Calu3 (cell line): ENCODE results near the gene HSPA12B. TPM values are rescaled to one million over a fixed set of nuclear protein-coding genes. Genes with fewer than 3 reads are reported as not detected.

Experiments used
- BruUV-seq: library from RNA; stranded (reverse); fragments of 400-500 nt; replicated peaks from 2 replicates; lab custom pipeline; 2021; lab: Mats Ljungman, UMichigan
- CTCF ChIA-PET: fragments of 300-600 bp; sonication (Branson Sonifier 250); formaldehyde crosslinking; loops from one replicate; lab custom pipeline; 2022; ENCODE audit warnings: antibody characterized with exemption; lab: Charles Lee
- DNase-seq: peaks from one replicate; pipeline ENCODE4 v3.0.0; 2022
- H3K27ac Mint-ChIP-seq: one replicate; pipeline ENCODE4 v1.8.0; 2022; ENCODE audit warnings: mixed read lengths; ENCODE audit not compliant: unreplicated experiment
- H3K27me3 Mint-ChIP-seq: one replicate; pipeline ENCODE4 v1.8.0; 2022; ENCODE audit warnings: mixed read lengths; ENCODE audit not compliant: unreplicated experiment
- H3K36me3 Mint-ChIP-seq: one replicate; pipeline ENCODE4 v1.8.0; 2022; ENCODE audit warnings: mild to moderate bottlenecking, moderate library complexity, mixed read lengths; ENCODE audit not compliant: insufficient read depth, unreplicated experiment
- H3K4me1 Mint-ChIP-seq: one replicate; pipeline ENCODE4 v1.8.0; 2022; ENCODE audit warnings: mild to moderate bottlenecking, low read depth, mixed read lengths; ENCODE audit not compliant: unreplicated experiment
- H3K4me3 Mint-ChIP-seq: one replicate; pipeline ENCODE4 v1.8.0; 2022; ENCODE audit warnings: mild to moderate bottlenecking, low read depth, moderate library complexity, mixed read lengths; ENCODE audit not compliant: unreplicated experiment
- H3K9me3 Mint-ChIP-seq: one replicate; pipeline ENCODE4 v1.8.0; 2022; ENCODE audit warnings: low read depth, mixed read lengths; ENCODE audit not compliant: unreplicated experiment
- intact Hi-C: fragments of 100-400 bp; cut with micrococcal nuclease; formaldehyde crosslinking; loops from one replicate; pipeline ENCODE4 v1.10.0; 2022; ENCODE audit not compliant: unreplicated experiment
- total RNA-seq: library from RNA; stranded (reverse); gene quantifications from 2 replicates; pipeline ENCODE4 v1.2.3, GENCODE V29; 2022
- TF ChIP-seq, protein P1 (sequence below): fragments of 200-600 bp; IDR thresholded peaks from one replicate; pipeline ENCODE4 v1.8.0; 2022; ENCODE audit warnings: antibody characterized with exemption; ENCODE audit not compliant: unreplicated experiment

The HSPA12B gene
- total RNA-seq, 1 experiment from 2014 or later, result not detected

DNA sequence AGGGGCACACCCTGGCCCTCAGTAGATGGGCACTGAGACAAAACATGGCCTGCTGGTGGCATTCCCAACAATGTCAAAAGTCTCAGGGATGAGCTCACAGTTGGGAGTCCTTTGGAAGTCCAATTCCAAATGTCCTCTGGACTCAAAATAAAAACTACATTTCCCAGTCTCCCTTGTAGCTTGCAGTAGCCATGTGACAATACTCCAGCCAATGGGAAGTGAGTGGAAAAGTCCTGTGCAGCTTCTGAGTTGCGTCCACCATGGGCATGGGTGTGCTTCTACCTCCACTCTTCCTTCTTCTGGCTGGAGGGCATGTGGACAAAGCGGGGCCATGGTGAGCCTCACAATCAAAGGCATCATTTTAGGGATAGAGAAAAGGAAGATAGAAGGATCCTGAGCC is 44.8 kb upstream of the HSPA12B start:
- CTCF ChIA-PET, result interaction anchor here (1.1 kb wide), 2 partner anchors 10 to 11 kb away, joined by 3 read pairs; no protein-coding TSS in a partner anchor
- TF ChIP-seq, protein P1, sequence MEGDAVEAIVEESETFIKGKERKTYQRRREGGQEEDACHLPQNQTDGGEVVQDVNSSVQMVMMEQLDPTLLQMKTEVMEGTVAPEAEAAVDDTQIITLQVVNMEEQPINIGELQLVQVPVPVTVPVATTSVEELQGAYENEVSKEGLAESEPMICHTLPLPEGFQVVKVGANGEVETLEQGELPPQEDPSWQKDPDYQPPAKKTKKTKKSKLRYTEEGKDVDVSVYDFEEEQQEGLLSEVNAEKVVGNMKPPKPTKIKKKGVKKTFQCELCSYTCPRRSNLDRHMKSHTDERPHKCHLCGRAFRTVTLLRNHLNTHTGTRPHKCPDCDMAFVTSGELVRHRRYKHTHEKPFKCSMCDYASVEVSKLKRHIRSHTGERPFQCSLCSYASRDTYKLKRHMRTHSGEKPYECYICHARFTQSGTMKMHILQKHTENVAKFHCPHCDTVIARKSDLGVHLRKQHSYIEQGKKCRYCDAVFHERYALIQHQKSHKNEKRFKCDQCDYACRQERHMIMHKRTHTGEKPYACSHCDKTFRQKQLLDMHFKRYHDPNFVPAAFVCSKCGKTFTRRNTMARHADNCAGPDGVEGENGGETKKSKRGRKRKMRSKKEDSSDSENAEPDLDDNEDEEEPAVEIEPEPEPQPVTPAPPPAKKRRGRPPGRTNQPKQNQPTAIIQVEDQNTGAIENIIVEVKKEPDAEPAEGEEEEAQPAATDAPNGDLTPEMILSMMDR, result no peak
- H3K27ac Mint-ChIP-seq, result no peak overlapping the region
- no peaks in the 10 kb centered on the region for H3K9me3 Mint-ChIP-seq
- DNase-seq, result no peak
- no TSS peak for BruUV-seq
- no peak overlapping the region for H3K4me3 Mint-ChIP-seq
- H3K4me1 Mint-ChIP-seq, result no peaks in the 10 kb centered on the region
- H3K36me3 Mint-ChIP-seq, result no peaks in the 10 kb centered on the region
- peaks cover 60% of the 10 kb centered on the region for H3K27me3 Mint-ChIP-seq
- intact Hi-C loops, result no loop called here

DNA sequence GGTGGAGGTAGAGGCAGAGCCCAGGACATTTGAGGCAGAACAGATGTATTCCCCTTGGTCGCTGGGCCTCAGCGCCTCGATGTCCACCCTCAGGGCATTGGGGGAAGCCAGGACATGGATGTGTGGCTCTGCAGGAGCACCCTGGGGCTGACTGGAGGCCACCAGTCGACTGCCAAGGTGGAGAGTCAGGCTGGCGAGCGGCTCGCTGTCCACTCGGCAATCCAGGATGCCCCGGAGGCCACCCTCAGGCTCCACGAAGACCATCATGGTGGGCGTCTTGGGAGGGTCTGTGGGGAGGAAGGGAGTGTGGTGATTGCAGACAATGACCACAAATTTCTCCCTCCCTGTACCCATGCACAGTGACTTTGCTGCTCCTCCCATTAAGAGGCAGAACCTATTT is 42.5 kb upstream of the HSPA12B start:
- H3K27me3 Mint-ChIP-seq, result peaks cover 49% of the 10 kb centered on the region
- no peaks in the 10 kb centered on the region for H3K4me1 Mint-ChIP-seq
- no peaks in the 10 kb centered on the region for H3K36me3 Mint-ChIP-seq
- H3K27ac Mint-ChIP-seq, result no peak overlapping the region
- CTCF ChIA-PET, result no interaction called here
- TF ChIP-seq, protein P1, result no peak
- DNase-seq, result no peak
- no TSS peak for BruUV-seq
- H3K9me3 Mint-ChIP-seq, result no peaks in the 10 kb centered on the region
- H3K4me3 Mint-ChIP-seq, result no peak overlapping the region
- intact Hi-C loops, result no loop called here

DNA sequence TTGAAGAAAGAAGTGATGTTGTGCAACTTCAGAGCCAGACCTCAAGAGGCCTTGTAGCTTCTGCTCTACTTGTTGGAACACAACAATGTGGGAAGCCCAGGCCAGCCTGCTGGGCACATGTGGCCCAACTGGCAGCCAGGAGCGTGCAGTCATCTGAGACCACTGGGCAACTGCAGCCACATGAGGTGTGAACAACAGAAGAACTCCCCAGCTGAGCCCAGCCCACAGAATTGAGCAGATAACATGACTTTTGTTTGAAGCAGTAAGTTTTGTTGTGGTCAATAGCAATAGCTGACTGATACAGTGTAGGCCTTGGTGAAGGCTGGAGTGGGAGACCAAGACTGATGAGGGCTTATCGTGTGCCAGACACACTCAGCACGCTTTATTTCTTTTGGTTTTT is 42.1 kb upstream of the HSPA12B start:
- H3K4me3 Mint-ChIP-seq, result no peak overlapping the region
- peaks cover 45% of the 10 kb centered on the region for H3K27me3 Mint-ChIP-seq
- no peaks in the 10 kb centered on the region for H3K36me3 Mint-ChIP-seq
- no peaks in the 10 kb centered on the region for H3K9me3 Mint-ChIP-seq
- no TSS peak for BruUV-seq
- H3K4me1 Mint-ChIP-seq, result no peaks in the 10 kb centered on the region
- TF ChIP-seq, protein P1, result no peak
- CTCF ChIA-PET, result no interaction called here
- H3K27ac Mint-ChIP-seq, result no peak overlapping the region
- DNase-seq, result no peak
- intact Hi-C loops, result no loop called here

DNA sequence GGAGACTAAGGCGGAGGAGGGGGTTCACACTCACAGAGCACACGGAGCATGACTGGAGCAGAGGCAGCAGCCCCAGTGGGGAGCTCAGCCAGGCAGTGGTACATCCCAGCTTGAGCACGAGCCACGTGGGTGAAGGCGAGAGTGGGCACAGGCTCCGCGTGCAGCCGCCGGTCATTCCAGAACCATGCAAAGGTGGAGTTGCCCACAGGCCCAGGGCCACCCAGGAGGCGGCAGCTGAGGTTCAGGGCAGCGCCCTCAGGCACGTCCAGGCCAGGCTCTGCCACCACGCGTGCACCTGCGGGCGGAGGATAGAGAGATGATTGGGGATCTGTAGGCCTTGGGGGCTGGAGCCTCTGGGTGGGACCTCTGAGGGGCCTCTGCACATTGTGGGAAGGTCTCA is 41.2 kb upstream of the HSPA12B start:
- peaks cover 36% of the 10 kb centered on the region for H3K27me3 Mint-ChIP-seq
- H3K36me3 Mint-ChIP-seq, result no peaks in the 10 kb centered on the region
- CTCF ChIA-PET, result no interaction called here
- BruUV-seq, result no TSS peak
- H3K9me3 Mint-ChIP-seq, result no peaks in the 10 kb centered on the region
- no peak for DNase-seq
- no peak overlapping the region for H3K4me3 Mint-ChIP-seq
- intact Hi-C loops, result no loop called here
- H3K4me1 Mint-ChIP-seq, result no peaks in the 10 kb centered on the region
- TF ChIP-seq, protein P1, result no peak
- H3K27ac Mint-ChIP-seq, result no peak overlapping the region
